Calu3 (cell line): ENCODE data around the gene PIK3R6. TPM values are rescaled to one million over a fixed set of nuclear protein-coding genes. Genes with fewer than 3 reads are reported as not detected.

ENCODE experiments used
- BruUV-seq: library from RNA; stranded (reverse); fragments of 400-500 nt; replicated peaks from 2 replicates; lab custom pipeline; 2021; lab: Mats Ljungman, UMichigan
- CTCF ChIA-PET: fragments of 300-600 bp; sonication (Branson Sonifier 250); formaldehyde crosslinking; loops from one replicate; lab custom pipeline; 2022; ENCODE audit warnings: antibody characterized with exemption; lab: Charles Lee
- DNase-seq: peaks from one replicate; pipeline ENCODE4 v3.0.0; 2022
- H3K27ac Mint-ChIP-seq: one replicate; pipeline ENCODE4 v1.8.0; 2022; ENCODE audit warnings: mixed read lengths; ENCODE audit not compliant: unreplicated experiment
- H3K27me3 Mint-ChIP-seq: one replicate; pipeline ENCODE4 v1.8.0; 2022; ENCODE audit warnings: mixed read lengths; ENCODE audit not compliant: unreplicated experiment
- H3K36me3 Mint-ChIP-seq: one replicate; pipeline ENCODE4 v1.8.0; 2022; ENCODE audit warnings: mild to moderate bottlenecking, moderate library complexity, mixed read lengths; ENCODE audit not compliant: insufficient read depth, unreplicated experiment
- H3K4me1 Mint-ChIP-seq: one replicate; pipeline ENCODE4 v1.8.0; 2022; ENCODE audit warnings: mild to moderate bottlenecking, low read depth, mixed read lengths; ENCODE audit not compliant: unreplicated experiment
- H3K4me3 Mint-ChIP-seq: one replicate; pipeline ENCODE4 v1.8.0; 2022; ENCODE audit warnings: mild to moderate bottlenecking, low read depth, moderate library complexity, mixed read lengths; ENCODE audit not compliant: unreplicated experiment
- H3K9me3 Mint-ChIP-seq: one replicate; pipeline ENCODE4 v1.8.0; 2022; ENCODE audit warnings: low read depth, mixed read lengths; ENCODE audit not compliant: unreplicated experiment
- intact Hi-C: fragments of 100-400 bp; cut with micrococcal nuclease; formaldehyde crosslinking; loops from one replicate; pipeline ENCODE4 v1.10.0; 2022; ENCODE audit not compliant: unreplicated experiment
- total RNA-seq: library from RNA; stranded (reverse); gene quantifications from 2 replicates; pipeline ENCODE4 v1.2.3, GENCODE V29; 2022
- TF ChIP-seq, protein P1 (sequence below): fragments of 200-600 bp; IDR thresholded peaks from one replicate; pipeline ENCODE4 v1.8.0; 2022; ENCODE audit warnings: antibody characterized with exemption; ENCODE audit not compliant: unreplicated experiment

Gene PIK3R6
- total RNA-seq, 1 experiment from 2014 or later, result not detected

DNA sequence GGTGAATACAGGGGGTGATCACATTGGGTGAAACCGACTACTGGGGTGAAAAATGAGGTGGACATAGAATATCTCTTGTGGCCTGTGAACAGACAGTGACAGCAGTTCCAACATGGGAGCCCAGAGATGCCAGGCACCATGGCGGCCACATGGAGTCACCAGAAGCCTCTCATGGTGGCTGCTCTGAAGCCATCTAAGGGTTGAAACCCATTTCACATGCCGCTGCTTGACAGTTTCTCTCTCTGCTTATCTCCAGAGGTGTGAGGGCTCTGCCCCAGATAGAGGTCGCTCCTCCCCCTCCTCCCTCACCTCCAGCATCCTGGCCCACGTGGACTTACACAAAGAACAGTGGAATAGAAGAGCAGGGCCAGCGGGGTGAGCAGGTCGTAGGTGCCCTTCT lies 37.9 kb upstream of the PIK3R6 start:
- H3K4me1 Mint-ChIP-seq, result no peaks in the 10 kb centered on the region
- no peak for DNase-seq
- no peak overlapping the region for H3K4me3 Mint-ChIP-seq
- H3K27me3 Mint-ChIP-seq, result peaks cover 46% of the 10 kb centered on the region
- TF ChIP-seq, protein P1, sequence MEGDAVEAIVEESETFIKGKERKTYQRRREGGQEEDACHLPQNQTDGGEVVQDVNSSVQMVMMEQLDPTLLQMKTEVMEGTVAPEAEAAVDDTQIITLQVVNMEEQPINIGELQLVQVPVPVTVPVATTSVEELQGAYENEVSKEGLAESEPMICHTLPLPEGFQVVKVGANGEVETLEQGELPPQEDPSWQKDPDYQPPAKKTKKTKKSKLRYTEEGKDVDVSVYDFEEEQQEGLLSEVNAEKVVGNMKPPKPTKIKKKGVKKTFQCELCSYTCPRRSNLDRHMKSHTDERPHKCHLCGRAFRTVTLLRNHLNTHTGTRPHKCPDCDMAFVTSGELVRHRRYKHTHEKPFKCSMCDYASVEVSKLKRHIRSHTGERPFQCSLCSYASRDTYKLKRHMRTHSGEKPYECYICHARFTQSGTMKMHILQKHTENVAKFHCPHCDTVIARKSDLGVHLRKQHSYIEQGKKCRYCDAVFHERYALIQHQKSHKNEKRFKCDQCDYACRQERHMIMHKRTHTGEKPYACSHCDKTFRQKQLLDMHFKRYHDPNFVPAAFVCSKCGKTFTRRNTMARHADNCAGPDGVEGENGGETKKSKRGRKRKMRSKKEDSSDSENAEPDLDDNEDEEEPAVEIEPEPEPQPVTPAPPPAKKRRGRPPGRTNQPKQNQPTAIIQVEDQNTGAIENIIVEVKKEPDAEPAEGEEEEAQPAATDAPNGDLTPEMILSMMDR, result no peak
- CTCF ChIA-PET, result no interaction called here
- H3K36me3 Mint-ChIP-seq, result no peaks in the 10 kb centered on the region
- no peak overlapping the region for H3K27ac Mint-ChIP-seq
- intact Hi-C loops, result no loop called here
- no TSS peak for BruUV-seq
- no peaks in the 10 kb centered on the region for H3K9me3 Mint-ChIP-seq

DNA sequence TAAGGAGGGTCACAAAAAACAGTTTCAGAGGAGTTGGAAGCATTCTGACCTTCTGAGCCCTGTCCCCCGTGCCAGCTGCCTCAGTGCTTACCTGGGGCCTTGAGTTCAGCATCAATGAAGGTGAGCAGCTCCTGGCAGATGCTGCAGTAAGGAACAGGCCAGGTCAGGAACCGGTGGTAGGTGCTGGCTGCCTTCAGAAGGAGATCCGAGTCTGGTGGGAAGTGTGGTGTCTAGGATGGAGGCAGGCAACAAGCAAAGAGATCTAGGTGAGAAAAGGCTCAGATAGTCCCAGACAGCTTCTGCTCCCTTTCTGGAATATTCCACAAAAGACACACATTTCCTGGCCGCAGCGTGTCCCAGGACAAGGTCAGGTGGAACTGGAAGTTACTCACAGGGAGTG lies 37.2 kb upstream of the PIK3R6 start:
- intact Hi-C loops, result no loop called here
- H3K9me3 Mint-ChIP-seq, result no peaks in the 10 kb centered on the region
- peaks cover 39% of the 10 kb centered on the region for H3K27me3 Mint-ChIP-seq
- no peak overlapping the region for H3K27ac Mint-ChIP-seq
- H3K36me3 Mint-ChIP-seq, result no peaks in the 10 kb centered on the region
- TF ChIP-seq, protein P1, result no peak
- DNase-seq, result no peak
- no peak overlapping the region for H3K4me3 Mint-ChIP-seq
- CTCF ChIA-PET, result no interaction called here
- no peaks in the 10 kb centered on the region for H3K4me1 Mint-ChIP-seq
- BruUV-seq, result no TSS peak

DNA sequence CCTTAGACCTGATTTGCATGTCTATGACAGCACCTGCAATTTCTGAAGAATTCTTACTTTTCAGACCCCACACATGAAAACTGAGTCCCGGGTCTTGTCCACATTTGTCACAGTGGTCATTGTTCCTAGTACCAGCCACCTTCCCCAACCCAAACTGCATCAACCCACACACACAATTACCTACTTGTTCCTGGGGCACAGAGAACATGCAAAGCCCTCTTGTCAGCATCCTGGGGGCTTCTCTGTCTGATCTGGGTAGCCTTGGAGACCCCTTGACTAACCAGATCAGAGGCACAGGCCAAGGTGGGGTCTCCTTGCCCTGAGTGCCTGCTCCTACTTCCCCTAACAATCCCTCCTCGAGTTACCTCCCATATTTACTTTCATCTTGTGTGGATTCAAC lies 36.7 kb upstream of the PIK3R6 start:
- no peaks in the 10 kb centered on the region for H3K9me3 Mint-ChIP-seq
- CTCF ChIA-PET, result no interaction called here
- no TSS peak for BruUV-seq
- no peak overlapping the region for H3K4me3 Mint-ChIP-seq
- no peak overlapping the region for H3K27ac Mint-ChIP-seq
- intact Hi-C loops, result no loop called here
- H3K36me3 Mint-ChIP-seq, result no peaks in the 10 kb centered on the region
- TF ChIP-seq, protein P1, result no peak
- H3K4me1 Mint-ChIP-seq, result no peaks in the 10 kb centered on the region
- DNase-seq, result no peak
- H3K27me3 Mint-ChIP-seq, result peaks cover 35% of the 10 kb centered on the region

DNA sequence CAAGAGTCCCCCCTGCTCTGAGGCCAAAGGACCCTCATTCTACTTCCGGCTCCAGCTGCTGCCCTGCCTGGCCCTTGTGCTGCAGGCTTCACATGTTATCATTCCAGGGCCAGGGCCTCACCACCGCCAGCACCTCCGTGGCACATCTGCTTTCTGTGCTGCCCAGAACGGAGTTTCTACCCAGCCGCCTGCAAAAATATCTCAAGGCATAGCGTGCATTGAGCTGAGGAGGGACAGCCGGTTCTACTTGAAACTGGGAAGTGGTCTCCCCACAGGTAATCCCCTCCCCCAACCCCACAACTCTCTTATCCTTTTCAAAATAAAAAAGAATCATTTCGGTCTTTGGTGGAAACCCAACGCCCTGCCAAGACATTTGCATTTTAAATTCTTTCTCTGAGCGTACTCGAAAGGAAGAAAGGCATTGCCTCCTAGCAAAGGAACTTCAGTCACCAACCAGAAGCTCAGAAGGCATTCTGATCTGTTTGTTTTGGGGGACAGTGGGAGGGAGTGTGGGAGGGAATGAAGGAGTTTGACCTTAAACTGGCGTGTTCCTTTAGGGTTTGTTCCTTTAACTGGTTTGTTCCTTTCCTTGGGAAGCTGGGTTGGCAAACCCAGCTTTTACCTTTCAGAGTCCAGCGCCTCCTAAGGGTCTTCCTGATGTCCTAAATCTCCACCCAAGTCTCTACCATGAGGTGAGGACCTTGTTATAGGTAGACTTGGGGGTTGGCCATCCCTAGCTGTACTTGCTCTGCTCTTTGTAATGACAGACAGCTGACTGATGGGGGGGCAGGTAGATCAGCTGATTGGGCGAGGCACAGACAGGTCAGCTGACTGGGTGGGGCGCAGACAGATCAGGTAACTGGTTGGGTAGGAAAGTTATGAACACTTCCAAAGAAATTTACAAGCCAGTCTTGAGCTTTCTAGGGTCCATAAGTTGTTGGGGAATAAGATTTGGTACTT lies 33.4 kb upstream of the PIK3R6 start:
- Mint-ChIP-seq H3K4me1 (no peaks in the 10 kb centered on the region), H3K36me3 (no peaks in the 10 kb centered on the region), H3K27me3 (peaks cover 49% of the 10 kb centered on the region), H3K4me3 (no peak overlapping the region), H3K27ac (no peak overlapping the region), H3K9me3 (no peaks in the 10 kb centered on the region)
- DNase-seq, result no peak
- CTCF ChIA-PET, result no interaction called here
- TF ChIP-seq, protein P1, result no peak
- intact Hi-C loops, result no loop called here
- BruUV-seq, result no TSS peak
